Kidney epithelial cell (primary cell): ENCODE measurements around the gene HCAR1. TPM values are rescaled to one million over a fixed set of nuclear protein-coding genes. Genes with fewer than 3 reads are reported as not detected.

Experiments
- DNase-seq: peaks from one replicate; pipeline ENCODE4 v3.0.0-alpha.2; 2010; ENCODE audit warnings: low read depth
- H3K27me3 ChIP-seq: 2 replicates; pipeline ENCODE4 v1.6.0; 2011; ENCODE audit warnings: low read length; ENCODE audit not compliant: control insufficient read depth, insufficient read depth
- H3K36me3 ChIP-seq: 2 replicates; pipeline ENCODE4 v1.5.1; 2011; ENCODE audit warnings: low read length; ENCODE audit not compliant: control insufficient read depth, insufficient read depth
- H3K4me3 ChIP-seq: 2 replicates; pipeline ENCODE4 v1.5.1; 2011; ENCODE audit warnings: low read depth, mild to moderate bottlenecking, control low read depth, low read length
- CTCF ChIP-seq: IDR thresholded peaks from 2 replicates; pipeline ENCODE4 v1.5.1; 2011; ENCODE audit warnings: mild to moderate bottlenecking, moderate library complexity, low read length, control low read depth, inconsistent platforms; ENCODE audit not compliant: insufficient read depth, poor library complexity, severe bottlenecking
- total RNA-seq: library from RNA; depleted of rRNA; stranded (reverse); fragments of >200 nt; gene quantifications from 2 replicates; pipeline ENCODE4 v1.2.3, GENCODE V29; 2015

Gene HCAR1
- total RNA-seq, 1 donor from 2014 or later = 0.79 TPM

DNA sequence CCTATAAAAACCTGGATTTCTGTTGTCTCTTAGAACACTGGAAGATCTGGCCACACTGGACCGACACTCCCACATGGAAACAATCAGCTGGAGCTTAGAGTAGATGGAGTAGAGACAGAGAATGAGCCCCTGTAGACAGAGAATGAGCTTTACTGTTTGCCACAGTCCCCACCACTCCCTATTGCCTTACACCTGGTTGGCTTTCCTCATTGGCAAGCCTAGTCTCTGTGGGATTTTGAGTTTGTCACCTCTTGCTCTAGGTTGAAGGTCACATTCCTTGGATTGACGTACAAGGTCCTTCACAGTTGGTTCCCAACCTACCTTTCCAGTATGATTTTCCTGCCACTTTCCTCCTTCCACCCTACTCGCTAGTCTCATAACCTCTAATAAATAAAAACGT lies 2.0 kb upstream of the HCAR1 start:
- no peak for TF ChIP-seq CTCF
- H3K36me3 ChIP-seq = no peaks in the 10 kb centered on the region
- no peak for DNase-seq
- H3K4me3 ChIP-seq = no peak overlapping the region
- no peaks in the 10 kb centered on the region for H3K27me3 ChIP-seq

- TF ChIP-seq CTCF = no peak
- DNase-seq = no peak
- Histone ChIP-seq H3K4me3 (no peak overlapping the region), H3K27me3 (no peaks in the 10 kb centered on the region), H3K36me3 (no peaks in the 10 kb centered on the region)
Measured at GRCh38 chr12:122732170-122732569, 1.5 kb upstream of the HCAR1 start.

GRCh38 chr12:122729583-122730214 lies 945 bp downstream of the HCAR1 start:
- no peak for TF ChIP-seq CTCF

GRCh38 chr12:122726080-122726558 lies 4.5 kb downstream of the HCAR1 start:
- no peak overlapping the region for H3K4me3 ChIP-seq
- H3K27me3 ChIP-seq = no peaks in the 10 kb centered on the region
- no peak for TF ChIP-seq CTCF
- no peaks in the 10 kb centered on the region for H3K36me3 ChIP-seq
- DNase-seq = peak; percentile 62

More at GRCh38 chr12:122729583-122730214, 945 bp downstream of the HCAR1 start:
- Histone ChIP-seq H3K27me3 (no peaks in the 10 kb centered on the region), H3K36me3 (no peaks in the 10 kb centered on the region), H3K4me3 (no peak overlapping the region)
- no peak for DNase-seq

GRCh38 chr12:122725452-122726079 lies 5.1 kb downstream of the HCAR1 start:
- Histone ChIP-seq H3K36me3 (no peaks in the 10 kb centered on the region), H3K27me3 (no peaks in the 10 kb centered on the region), H3K4me3 (no peak overlapping the region)
- no peak for DNase-seq
- no peak for TF ChIP-seq CTCF
